HG03469 (cell line): ENCODE measurements around the gene NRCAM.

Source experiments
- ATAC-seq: cut with Tn5 transposase; IDR thresholded peaks from one replicate; pipeline ENCODE4 v1.9.1; 2021; ENCODE audit warnings: mild to moderate bottlenecking, moderate library complexity, moderate number of reproducible peaks; ENCODE audit not compliant: unreplicated experiment

NRCAM gene

DNA sequence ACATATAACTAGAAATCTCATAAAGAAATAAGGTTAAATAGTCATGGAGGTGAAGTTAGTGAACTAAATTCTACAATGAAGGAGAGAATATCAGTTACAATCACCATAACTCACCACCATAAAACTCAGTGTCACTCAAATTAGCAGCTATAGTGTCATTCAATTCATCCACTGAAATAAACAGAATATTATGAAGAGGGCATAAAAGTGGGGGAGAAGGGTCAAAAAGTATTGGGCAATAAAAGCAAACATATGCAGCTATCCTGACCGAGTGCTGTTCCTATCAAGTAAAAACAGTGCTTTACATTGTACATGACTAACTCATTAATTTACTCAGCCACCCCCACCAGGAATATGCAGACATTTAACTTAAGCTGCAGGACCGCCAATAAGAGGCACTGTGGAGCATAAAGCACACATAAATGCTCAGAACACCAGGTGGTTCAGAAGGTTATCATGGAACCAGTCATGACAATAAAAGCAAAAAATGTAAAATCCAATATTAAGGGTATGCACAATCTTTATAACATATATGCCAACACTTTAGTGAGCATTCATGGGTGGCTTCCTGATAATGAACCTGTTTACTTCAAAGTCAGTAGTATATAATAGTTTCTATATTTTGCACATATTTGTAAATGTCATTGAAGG, 230.6 kb downstream of the NRCAM start:
- no peak for ATAC-seq

DNA sequence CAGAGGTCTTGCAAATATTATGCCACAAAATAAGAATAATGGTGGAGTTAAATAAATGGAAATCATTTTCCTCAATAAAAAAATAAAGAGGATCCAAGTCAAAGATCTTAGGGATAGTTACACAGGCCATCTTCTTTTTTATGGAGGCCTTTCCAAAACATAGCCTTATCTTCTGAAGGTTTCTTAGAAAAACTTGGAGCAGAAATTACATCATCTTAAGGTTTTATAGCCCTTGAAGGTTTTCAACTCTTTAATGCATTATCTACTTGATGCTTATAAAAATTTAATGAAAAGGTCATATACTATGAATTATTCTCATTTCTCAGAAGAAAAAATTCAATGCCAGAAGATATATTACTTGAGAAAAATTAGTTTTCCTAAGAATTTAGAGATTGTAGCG, 231.8 kb downstream of the NRCAM start:
- no peak for ATAC-seq

DNA sequence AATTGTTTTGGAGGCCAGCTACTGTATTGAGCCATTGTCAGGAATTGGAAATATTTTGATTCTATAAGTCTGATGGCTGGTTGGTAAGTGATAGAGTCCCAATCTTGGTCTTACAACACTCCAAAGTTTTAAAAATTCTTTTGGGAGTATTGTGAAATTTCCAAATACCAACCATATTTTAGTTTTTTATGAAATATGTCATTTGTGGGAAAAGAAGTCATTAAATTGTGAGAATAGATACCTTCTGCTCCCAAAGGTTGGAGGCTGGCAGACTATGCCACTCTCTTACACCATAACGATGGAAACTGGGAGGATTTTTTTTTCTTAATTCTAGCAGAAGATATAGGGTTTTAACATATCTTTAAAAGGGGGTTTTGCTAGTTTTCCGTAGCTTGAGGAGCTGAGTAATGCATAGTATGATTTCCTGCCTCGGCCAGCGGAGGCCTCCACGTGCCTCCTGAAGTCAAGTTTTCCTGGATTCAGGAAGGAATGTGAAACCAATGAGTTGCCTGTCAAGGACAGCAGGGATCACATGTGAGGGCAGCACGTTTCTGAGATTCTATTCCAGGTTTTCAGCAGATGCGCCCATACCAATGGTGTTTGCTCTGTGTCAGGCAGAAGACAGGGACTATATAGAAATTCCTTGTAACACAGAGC, 233.9 kb downstream of the NRCAM start:
- ATAC-seq, result no peak

DNA sequence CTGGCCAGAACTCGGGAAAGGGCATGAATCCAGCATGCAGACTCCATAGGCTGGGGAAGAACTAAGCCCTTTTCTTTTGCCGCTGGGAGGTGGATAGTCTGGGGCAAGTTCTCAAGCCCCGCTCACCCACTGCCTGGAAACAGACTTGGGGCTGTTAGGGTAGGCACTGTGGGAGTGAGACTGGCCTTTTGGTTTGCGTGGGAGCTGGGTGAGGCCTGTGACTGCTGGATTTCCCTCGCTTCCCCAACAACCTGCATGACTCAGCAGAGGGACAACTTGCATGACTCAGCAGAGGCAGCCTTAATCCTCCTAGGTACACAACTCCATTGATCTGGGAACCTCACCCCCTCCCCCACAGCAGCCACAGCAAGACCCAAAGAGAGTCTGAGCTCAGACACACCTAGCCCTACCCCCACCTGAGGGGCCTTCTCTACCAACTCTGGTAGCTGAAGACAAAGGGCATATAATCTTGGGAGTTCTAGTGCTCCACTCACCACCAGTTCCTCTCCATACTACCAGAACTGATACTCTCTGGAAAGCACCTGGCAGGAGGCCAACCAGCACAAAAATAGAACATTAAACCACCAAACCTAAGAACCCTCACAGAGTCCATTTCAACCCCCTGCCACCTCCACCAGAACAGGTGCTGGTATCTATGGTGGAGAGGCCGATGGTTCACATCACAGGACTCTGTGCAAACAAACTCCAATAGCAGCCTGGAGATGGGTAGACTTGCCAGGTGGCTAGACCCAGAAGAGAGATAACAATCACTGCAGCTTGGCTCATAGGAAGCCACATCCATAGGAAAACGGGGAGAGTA, 244.6 kb downstream of the NRCAM start:
- no peak for ATAC-seq

DNA sequence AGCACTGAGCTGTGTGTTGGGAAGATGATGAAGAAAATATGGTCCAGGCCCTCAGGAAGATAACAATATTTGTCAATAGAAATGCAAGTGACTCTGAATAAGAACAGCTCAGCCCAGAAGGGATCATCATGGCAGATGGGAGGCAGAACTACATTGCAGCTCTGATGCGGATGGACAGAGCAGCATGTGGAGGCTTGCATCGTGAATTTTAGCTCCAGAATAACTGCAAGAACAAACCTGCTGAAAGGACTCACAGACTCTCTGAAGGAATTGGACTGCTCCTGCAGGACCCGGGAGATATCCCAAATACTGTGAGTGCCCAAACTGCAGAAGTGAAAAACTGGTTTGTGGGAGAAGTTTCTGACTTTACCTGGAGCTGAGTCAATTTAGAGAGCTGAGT, 245.4 kb downstream of the NRCAM start:
- ATAC-seq, result no peak

DNA sequence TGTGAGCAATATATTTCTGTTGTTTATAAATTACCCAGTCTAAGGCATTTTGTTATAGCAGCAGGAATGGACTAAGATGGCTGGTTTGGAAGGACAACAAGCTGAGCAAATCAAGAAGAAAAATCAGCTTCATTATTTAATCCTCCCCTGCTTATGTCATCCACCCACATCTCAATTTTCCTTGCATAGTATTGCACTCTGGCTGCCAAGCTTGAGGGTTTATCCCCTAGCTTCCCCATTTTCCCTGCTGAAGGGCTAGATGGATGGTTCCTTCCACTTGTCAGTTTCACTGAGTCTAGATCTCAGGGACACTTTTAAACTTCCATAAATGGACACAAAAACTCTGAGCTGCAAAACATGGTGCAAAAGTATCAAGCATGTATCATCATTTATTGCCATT, 250.9 kb downstream of the NRCAM start:
- no peak for ATAC-seq

- ATAC-seq, result no peak
Measured at GRCh38 chr7:108204281-108204796, 251.9 kb downstream of the NRCAM start.

DNA sequence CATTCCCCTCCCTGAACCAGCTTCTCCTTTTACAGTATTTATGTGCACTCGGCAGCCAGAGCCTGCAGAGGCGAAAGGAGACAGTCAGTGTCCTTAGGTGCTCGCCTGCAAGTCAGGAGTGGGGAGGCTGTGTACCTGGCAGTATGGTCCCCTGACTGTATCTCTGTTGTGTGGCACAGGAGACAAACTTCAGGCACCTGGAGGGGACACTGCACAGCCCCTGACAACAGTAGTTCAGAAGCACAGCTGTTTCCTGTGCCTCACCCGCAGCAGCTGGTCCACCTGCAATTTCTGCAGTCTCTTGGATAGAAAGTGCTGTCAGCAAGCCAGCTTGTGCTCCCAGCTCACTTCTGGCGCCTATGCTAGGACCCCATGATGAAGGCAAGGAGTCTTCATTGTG, 252.7 kb downstream of the NRCAM start:
- ATAC-seq, result peak; percentile 68

DNA sequence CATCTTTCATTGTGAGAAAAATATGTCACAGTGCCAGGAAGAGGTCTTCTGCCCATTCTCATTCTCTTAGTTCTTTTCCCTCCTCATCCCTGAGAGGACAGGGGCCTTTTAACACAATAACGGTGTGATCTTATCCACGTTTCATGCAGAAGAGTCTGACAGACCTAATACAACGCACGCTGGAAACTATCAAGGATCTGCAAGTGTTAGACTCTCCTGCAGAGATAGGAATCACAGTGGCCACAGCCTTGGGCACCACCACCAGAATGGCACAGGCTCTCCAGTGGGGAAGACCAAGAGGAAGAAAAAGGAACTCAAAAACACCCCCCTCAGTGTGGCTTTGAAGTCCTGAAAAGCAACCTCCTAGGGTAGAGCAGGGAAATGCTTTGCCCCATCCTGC, 253.5 kb downstream of the NRCAM start:
- ATAC-seq, result no peak

DNA sequence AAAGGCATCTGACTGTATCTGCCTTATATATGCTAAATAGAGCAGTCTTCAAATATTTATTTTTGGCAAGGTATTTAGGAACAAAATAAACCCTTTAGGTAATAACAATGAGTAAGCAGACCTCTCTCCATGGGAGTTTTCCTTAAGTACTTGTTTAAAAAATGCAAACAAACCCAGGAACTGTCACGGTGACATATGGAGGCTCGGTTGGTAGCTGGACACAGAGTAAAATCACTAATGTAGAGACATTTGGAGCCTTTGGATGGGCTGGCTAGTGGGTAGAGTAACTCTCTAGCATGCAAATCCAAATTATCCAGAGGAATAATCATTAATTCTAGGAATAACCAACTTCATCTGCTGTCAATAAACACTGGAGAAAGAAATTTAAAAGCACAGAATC, 254.5 kb downstream of the NRCAM start:
- ATAC-seq, result no peak

DNA sequence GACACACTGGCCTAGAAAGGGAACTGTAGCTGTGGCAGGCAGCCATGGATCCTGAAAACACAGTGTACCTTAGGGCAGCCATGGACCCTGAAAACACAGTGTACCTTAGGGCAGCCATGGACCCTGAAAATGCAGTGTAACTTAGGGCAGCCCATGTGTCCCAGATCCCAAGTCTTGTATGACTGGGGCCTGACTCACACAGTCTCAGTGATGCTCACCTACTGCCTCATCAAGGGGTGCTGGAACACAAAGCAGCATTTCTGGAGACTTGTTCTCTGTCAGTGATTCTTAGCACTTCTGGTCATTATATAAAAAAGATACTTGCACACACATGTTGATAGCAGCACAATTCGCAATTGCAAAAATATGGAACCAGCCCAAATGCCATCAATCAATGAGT, 255.9 kb downstream of the NRCAM start:
- no peak for ATAC-seq

- ATAC-seq, result no peak
Measured at GRCh38 chr7:108197371-108198091, 258.7 kb downstream of the NRCAM start.

DNA sequence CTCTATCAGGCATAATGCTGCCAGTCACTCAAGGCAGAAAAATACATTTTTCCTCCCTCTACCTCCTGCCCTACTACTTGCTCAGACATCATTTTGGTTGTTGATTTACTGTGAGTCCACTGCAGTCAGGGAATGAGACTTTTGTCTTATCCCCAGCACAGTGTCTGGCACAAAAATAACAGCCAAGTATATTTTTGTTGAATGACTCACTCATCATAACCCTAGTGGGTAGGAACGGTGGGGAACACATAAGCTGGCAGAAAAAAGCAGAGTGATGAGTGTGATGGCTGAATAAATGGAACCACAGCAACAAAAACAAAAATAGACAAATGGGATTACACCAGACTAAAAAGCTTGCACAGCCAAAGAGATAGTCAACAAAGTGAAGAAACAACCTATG, 260.2 kb downstream of the NRCAM start:
- no peak for ATAC-seq

- ATAC-seq, result no peak
Measured at GRCh38 chr7:108193594-108194498, 262.4 kb downstream of the NRCAM start.

DNA sequence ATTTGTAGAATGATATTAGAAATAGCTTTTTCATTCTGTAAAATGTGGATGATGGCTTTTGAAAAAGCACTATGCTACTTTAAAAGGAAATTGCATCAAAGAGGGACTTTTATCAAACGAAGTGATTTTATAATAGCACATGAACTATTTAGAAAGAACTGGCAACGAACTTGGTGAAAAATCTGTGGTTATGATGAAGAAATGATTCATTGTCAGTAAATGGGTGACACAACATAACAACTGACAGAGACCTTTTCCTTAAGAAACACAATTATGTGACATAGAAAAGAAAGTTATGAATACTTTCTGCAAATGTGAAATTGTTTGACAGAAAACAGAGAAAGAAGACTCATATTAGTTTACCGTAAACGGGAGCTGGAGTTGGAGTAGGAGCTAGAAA, 265.3 kb downstream of the NRCAM start:
- ATAC-seq, result no peak

GRCh38 chr7:108189733-108190388, 266.4 kb downstream of the NRCAM start:
- ATAC-seq, result peak; percentile 97

DNA sequence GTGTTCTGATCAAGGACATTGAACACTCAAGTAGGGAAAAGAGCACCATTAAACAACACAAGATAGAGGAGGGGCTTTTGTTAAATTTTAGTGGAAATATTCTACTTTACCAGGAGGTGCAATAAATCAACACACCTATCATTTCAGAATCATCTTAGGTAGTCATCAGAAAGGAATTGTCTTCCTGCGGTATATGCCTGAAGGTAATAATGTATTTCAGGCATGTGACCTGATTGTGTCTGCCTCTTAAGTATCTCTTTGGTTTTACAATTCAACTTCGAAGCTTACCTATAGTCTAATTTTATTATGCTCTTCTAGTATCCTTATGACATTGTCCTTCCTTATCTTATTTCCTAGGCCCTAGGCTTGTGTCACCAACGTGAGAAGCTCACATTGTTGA, 267.5 kb downstream of the NRCAM start:
- ATAC-seq, result no peak

GRCh38 chr7:108181073-108181985, 274.9 kb downstream of the NRCAM start:
- ATAC-seq, result no peak

- no peak for ATAC-seq
Measured at GRCh38 chr7:108178398-108178797, 277.8 kb downstream of the NRCAM start.
